Measurements from ENCODE around the gene DNAAF2. TPM values are rescaled to one million over a fixed set of nuclear protein-coding genes. Genes with fewer than 3 reads are reported as not detected.
"Not testable (repeated sequence)": the region's sequence is repeated elsewhere in the genome, so short reads cannot be mapped to it uniquely, and the experiment has no call there.

DNAAF2 gene
- total RNA-seq, 2 donors from 2014 or later = 11.2 to 11.9 TPM

DNA sequence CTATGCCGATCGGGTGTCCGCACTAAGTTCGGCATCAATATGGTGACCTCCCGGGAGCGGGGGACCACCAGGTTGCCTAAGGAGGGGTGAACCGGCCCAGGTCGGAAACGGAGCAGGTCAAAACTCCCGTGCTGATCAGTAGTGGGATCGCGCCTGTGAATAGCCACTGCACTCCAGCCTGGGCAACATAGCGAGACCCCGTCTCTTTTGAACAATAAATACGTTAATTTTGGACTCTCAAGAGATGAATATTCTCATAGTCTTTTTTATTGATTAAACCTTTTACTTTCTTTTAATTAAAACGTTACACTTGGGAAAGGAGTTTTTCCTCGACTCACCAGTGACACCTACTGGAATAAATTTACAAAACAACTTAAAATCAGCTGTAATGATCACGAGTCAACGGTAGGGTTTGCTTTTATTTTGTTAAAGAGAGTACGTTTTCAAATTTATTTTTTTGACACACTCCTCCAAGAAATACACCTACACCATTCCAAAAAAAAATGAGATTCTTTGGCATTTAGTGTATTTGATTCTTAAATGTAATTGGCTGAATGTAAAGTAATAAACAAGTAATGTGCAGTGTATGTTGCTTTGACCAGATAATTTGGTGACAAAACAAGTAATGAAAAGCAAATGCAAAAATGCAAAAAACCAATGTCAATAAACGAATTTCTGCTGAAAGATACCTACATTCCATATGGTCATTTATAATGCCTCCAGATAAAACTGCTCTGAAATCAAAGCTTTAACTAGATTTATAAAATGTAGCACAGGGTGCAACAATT lies 48.2 kb downstream of the DNAAF2 start:
- Histone ChIP-seq H3K36me3 (peaks cover 0 to 9% of the 10 kb centered on the region in 2 donors), H3K27ac (peak overlapping the region; percentile 87), H3K4me3 (peak overlapping the region; percentile 81 to 94), H3K4me1 (replicated peaks) (no peaks in the 10 kb centered on the region), H3K27me3 (replicated peaks; ENCODE audit: insufficient read depth) (no peaks in the 10 kb centered on the region), H3K9me3 (no peaks in the 10 kb centered on the region)
- intact Hi-C loops (cut with DNase I) = no loop called here
- 2% methylated on average over 14 of the region's 21 CpGs for WGBS
- TF ChIP-seq POLR2A (IDR thresholded peaks at IDR 0.05) (no peak), POLR2AphosphoS5 (IDR thresholded peaks at IDR 0.05) (no peak)
- TF ChIP-seq, protein P1, sequence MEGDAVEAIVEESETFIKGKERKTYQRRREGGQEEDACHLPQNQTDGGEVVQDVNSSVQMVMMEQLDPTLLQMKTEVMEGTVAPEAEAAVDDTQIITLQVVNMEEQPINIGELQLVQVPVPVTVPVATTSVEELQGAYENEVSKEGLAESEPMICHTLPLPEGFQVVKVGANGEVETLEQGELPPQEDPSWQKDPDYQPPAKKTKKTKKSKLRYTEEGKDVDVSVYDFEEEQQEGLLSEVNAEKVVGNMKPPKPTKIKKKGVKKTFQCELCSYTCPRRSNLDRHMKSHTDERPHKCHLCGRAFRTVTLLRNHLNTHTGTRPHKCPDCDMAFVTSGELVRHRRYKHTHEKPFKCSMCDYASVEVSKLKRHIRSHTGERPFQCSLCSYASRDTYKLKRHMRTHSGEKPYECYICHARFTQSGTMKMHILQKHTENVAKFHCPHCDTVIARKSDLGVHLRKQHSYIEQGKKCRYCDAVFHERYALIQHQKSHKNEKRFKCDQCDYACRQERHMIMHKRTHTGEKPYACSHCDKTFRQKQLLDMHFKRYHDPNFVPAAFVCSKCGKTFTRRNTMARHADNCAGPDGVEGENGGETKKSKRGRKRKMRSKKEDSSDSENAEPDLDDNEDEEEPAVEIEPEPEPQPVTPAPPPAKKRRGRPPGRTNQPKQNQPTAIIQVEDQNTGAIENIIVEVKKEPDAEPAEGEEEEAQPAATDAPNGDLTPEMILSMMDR (IDR thresholded peaks at IDR 0.05) = peak; percentile 61 to 91 (median 80)
- no peak for DNase-seq (ENCODE audit: low spot score)

GRCh38 chr14:49585803-49586672 lies 49.0 kb downstream of the DNAAF2 start, which contains the start of gene RPS29:
TSS of gene RPS29 (minus strand) at chr14:49586380. CDS start at chr14:49586346, 34 bp downstream.
- Histone ChIP-seq H3K36me3 (peaks cover 0 to 9% of the 10 kb centered on the region in 2 donors), H3K27ac (peak within 1 kb of the TSS; percentile 87), H3K9me3 (no peaks in the 10 kb centered on the region), H3K4me1 (replicated peaks) (no peaks in the 10 kb centered on the region), H3K27me3 (replicated peaks; ENCODE audit: insufficient read depth) (no peaks in the 10 kb centered on the region), H3K4me3 (peak within 1 kb of the TSS; percentile 81 to 94)
- intact Hi-C loops (cut with DNase I) = no loop called here
- TF ChIP-seq POLR2AphosphoS5 (IDR thresholded peaks at IDR 0.05) (peak; percentile 99), POLR2A (IDR thresholded peaks at IDR 0.05) (peak; percentile 83)
- TF ChIP-seq, protein P1 (IDR thresholded peaks at IDR 0.05) = peak in 1 of 4 experiments; percentile 8
- WGBS = under 1% methylated on average over 54 of the region's 55 CpGs
- DNase-seq (ENCODE audit: low spot score) = peak; percentile 97

DNA sequence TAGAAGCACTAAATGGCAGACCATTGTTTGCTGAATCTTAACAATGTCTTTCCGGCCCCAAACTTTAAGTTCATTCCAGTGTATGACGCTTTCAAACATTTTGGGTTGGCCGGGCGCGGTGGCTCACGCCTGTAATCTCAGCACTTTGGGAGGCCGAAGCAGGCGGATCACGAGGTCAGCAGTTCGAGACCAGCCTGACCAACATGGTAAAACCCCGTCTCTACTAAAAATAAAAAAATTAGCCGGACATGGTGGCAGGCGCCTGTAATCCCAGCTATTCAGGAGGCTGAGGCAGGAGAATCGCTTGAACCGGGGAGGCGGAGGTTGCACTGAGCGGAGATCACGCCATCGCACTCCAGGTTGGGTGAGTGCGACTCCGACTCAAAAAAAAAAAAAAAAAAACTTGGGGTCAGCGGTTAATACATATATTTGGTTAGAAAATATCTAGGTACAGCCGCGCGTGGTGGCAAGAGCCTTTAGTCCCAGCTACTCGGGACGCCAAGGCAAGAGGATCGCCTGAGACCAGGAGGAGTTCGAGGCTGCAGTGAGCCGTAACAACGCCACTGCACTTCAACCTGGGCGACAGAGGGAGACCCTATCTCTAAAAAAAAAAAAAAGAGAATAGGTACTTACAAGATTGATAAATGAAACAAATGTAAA lies 49.9 kb downstream of the DNAAF2 start:
- H3K27me3 ChIP-seq (replicated peaks; ENCODE audit: insufficient read depth); DNase-seq (ENCODE audit: low spot score); H3K9me3 ChIP-seq; H3K36me3 ChIP-seq; intact Hi-C loops (cut with DNase I); H3K4me1 ChIP-seq (replicated peaks): not testable (repeated sequence)
- Histone ChIP-seq H3K27ac (peak overlapping the region in 1 of 2 donors; percentile 87), H3K4me3 (peak overlapping the region; percentile 81 to 94)
- 13% methylated on average over 32 of the region's 32 CpGs for WGBS

DNA sequence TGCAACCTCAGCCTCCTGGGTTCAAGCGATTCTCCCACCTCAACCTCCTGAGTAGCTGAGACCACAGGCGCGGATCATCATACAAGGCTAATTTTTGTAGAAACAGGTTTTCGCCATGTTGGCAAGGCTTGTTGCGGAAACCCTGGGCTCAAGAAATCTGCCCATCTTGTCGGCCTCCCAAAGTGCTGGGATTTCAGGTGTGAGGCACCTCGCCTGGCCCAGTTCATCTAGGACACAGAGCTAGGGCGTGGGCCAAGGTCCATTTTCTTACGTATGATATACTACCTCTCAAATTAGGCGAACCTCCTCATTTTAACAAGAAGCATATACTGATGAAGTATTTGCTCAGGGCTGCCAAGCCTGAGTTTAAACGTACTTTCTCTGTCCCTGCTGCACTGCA lies 51.0 kb downstream of the DNAAF2 start:
- no peak overlapping the region for H3K4me3 ChIP-seq
- DNase-seq (ENCODE audit: low spot score) = no peak

More for the DNA sequence above, 51.0 kb downstream of the DNAAF2 start:
- Histone ChIP-seq H3K27me3 (replicated peaks; ENCODE audit: insufficient read depth) (no peaks in the 10 kb centered on the region), H3K9me3 (no peaks in the 10 kb centered on the region), H3K36me3 (peaks cover 0 to 9% of the 10 kb centered on the region in 2 donors), H3K4me1 (replicated peaks) (no peaks in the 10 kb centered on the region), H3K27ac (no peak overlapping the region)
- 90% methylated on average over 11 of the region's 11 CpGs for WGBS
- intact Hi-C loops (cut with DNase I) = no loop called here
- no peak for TF ChIP-seq POLR2AphosphoS5 (IDR thresholded peaks at IDR 0.05)
- TF ChIP-seq POLR2A (IDR thresholded peaks at IDR 0.05) = no peak
- TF ChIP-seq, protein P1 (IDR thresholded peaks at IDR 0.05) = no peak
